GM12878 (cell line): ENCODE data around the gene ZG16B. TPM values are rescaled to one million over a fixed set of nuclear protein-coding genes. Genes with fewer than 3 reads are reported as not detected.

Source experiments
- NBN ChIP-seq: fragments of 450-650 bp; IDR thresholded peaks from 2 replicates; pipeline ENCODE4 v1.6.1; 2016
- polyA plus RNA-seq, 11 experiments: library from polyadenylated mRNA; depleted of rRNA in 4 of 11; unstranded in 6 of 11; stranded (reverse) in 5 of 11; fragments of >200 nt; fragmentation: Nextera tagmentation in 4 of 11; fragmentation: Illumina TruSeq in 1 of 11; extraction: Ambion mirVana in 4 of 11; extraction: Trizol in 1 of 11; gene quantifications; 1 replicate in 1 of 11; 2 replicates in 10 of 11; pipeline versions ENCODE4 v1.2.1 to v1.2.3, GENCODE V29; 2011 to 2016; ENCODE audit warnings: inconsistent platforms in 2 of 11, missing spikeins in 2 of 11, low read depth in 1 of 11
- total RNA-seq, 4 experiments: library from RNA; depleted of rRNA in 3 of 4; stranded (reverse); fragments of >200 nt in 3 of 4; fragmentation: Illumina TruSeq in 1 of 4; extraction: Trizol in 1 of 4; gene quantifications; 2 replicates each; pipeline versions ENCODE4 v1.2.1 to v1.2.3, GENCODE V29; 2013 to 2021
- TF ChIP-seq, protein P1 (sequence below): fragments of 450-650 bp; IDR thresholded peaks from 2 replicates; pipeline ENCODE4 v1.6.1; 2017; ENCODE audit warnings: mild to moderate bottlenecking, moderate library complexity
- TF ChIP-seq, protein P2 (sequence below): IDR thresholded peaks from 2 replicates; pipeline ENCODE4 v1.6.1; 2011; ENCODE audit warnings: low read depth, mild to moderate bottlenecking, low read length, moderate library complexity, borderline replicate concordance; ENCODE audit errors: extremely low read depth
- TF ChIP-seq, protein P3 (sequence below): fragments of 450-650 bp; IDR thresholded peaks from 2 replicates; pipeline ENCODE4 v1.6.1; 2017; ENCODE audit warnings: mild to moderate bottlenecking, moderate library complexity

ZG16B gene
- total and polyA plus RNA-seq, 10 of the 15 experiments (the other 5 are each of a cell fraction or from before 2014, with no cell fraction given), result 1.00 to 11.6 (median 5.8) TPM

DNA sequence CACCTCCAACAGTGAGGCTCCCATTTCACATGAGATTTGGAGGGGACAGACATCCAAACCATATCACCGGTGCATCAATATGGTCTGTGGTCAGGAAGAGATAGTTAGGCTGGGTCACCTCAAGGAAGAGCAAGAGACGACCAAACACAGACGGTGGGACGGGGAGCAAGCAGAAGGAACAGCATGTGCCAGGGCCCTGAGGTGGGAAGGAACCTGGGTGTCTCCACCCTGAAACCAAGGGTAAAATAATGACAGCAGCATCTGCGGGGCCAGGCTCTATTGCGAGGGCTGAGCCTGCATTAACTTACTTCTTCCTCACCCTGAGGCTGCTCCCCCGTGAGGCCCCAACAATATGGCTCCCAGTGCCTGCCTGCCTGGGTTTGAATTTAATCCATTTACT is 21.9 kb upstream of the ZG16B start (continued):
- TF ChIP-seq, protein P1, sequence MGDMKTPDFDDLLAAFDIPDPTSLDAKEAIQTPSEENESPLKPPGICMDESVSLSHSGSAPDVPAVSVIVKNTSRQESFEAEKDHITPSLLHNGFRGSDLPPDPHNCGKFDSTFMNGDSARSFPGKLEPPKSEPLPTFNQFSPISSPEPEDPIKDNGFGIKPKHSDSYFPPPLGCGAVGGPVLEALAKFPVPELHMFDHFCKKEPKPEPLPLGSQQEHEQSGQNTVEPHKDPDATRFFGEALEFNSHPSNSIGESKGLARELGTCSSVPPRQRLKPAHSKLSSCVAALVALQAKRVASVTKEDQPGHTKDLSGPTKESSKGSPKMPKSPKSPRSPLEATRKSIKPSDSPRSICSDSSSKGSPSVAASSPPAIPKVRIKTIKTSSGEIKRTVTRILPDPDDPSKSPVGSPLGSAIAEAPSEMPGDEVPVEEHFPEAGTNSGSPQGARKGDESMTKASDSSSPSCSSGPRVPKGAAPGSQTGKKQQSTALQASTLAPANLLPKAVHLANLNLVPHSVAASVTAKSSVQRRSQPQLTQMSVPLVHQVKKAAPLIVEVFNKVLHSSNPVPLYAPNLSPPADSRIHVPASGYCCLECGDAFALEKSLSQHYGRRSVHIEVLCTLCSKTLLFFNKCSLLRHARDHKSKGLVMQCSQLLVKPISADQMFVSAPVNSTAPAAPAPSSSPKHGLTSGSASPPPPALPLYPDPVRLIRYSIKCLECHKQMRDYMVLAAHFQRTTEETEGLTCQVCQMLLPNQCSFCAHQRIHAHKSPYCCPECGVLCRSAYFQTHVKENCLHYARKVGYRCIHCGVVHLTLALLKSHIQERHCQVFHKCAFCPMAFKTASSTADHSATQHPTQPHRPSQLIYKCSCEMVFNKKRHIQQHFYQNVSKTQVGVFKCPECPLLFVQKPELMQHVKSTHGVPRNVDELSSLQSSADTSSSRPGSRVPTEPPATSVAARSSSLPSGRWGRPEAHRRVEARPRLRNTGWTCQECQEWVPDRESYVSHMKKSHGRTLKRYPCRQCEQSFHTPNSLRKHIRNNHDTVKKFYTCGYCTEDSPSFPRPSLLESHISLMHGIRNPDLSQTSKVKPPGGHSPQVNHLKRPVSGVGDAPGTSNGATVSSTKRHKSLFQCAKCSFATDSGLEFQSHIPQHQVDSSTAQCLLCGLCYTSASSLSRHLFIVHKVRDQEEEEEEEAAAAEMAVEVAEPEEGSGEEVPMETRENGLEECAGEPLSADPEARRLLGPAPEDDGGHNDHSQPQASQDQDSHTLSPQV, result no peak
- TF ChIP-seq, protein P2, sequence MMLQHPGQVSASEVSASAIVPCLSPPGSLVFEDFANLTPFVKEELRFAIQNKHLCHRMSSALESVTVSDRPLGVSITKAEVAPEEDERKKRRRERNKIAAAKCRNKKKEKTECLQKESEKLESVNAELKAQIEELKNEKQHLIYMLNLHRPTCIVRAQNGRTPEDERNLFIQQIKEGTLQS, result no peak
- no peak for TF ChIP-seq NBN
- TF ChIP-seq, protein P3, sequence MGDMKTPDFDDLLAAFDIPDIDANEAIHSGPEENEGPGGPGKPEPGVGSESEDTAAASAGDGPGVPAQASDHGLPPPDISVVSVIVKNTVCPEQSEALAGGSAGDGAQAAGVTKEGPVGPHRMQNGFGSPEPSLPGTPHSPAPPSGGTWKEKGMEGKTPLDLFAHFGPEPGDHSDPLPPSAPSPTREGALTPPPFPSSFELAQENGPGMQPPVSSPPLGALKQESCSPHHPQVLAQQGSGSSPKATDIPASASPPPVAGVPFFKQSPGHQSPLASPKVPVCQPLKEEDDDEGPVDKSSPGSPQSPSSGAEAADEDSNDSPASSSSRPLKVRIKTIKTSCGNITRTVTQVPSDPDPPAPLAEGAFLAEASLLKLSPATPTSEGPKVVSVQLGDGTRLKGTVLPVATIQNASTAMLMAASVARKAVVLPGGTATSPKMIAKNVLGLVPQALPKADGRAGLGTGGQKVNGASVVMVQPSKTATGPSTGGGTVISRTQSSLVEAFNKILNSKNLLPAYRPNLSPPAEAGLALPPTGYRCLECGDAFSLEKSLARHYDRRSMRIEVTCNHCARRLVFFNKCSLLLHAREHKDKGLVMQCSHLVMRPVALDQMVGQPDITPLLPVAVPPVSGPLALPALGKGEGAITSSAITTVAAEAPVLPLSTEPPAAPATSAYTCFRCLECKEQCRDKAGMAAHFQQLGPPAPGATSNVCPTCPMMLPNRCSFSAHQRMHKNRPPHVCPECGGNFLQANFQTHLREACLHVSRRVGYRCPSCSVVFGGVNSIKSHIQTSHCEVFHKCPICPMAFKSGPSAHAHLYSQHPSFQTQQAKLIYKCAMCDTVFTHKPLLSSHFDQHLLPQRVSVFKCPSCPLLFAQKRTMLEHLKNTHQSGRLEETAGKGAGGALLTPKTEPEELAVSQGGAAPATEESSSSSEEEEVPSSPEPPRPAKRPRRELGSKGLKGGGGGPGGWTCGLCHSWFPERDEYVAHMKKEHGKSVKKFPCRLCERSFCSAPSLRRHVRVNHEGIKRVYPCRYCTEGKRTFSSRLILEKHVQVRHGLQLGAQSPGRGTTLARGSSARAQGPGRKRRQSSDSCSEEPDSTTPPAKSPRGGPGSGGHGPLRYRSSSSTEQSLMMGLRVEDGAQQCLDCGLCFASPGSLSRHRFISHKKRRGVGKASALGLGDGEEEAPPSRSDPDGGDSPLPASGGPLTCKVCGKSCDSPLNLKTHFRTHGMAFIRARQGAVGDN, result no peak
